ENCODE results near the gene PLPP4.
"Not testable (repeated sequence)": the region's sequence is repeated elsewhere in the genome, so short reads cannot be mapped to it uniquely, and the experiment has no call there.

PLPP4 gene

GRCh38 chr10:120490288-120490687, 33.3 kb downstream of the PLPP4 start:
- H3K9me3 Mint-ChIP-seq = no peaks in the 10 kb centered on the region
- DNase-seq (no peak), ATAC-seq (no peak)
- H3K4me3 Mint-ChIP-seq = no peak overlapping the region
- H3K27ac Mint-ChIP-seq = no peak overlapping the region
- H3K4me1 Mint-ChIP-seq = no peaks in the 10 kb centered on the region
- no peaks in the 10 kb centered on the region for H3K36me3 Mint-ChIP-seq (ENCODE audit: low read depth)
- no peaks in the 10 kb centered on the region for H3K27me3 Mint-ChIP-seq

DNA sequence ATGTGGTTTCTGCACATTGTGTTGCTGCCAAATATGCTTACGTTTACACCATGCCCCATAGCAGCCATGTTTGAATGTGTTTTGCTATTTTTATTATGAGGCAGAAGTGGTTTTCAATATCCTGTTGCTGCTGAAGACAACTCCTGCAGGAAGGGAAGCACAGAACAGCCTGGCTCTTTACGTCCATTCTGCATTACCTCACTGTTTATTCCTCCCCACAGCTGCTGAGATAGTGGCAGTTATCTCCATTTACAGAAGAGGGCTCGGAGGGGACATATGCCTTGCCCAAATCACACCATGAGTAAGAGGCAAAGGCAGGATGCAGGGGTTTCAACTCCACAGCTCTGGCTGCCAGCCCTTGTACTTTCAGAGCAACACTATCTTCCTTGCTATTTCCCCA, 35.3 kb downstream of the PLPP4 start:
- peaks cover 3% of the 10 kb centered on the region for H3K27me3 Mint-ChIP-seq
- H3K27ac Mint-ChIP-seq = no peak overlapping the region

DNA sequence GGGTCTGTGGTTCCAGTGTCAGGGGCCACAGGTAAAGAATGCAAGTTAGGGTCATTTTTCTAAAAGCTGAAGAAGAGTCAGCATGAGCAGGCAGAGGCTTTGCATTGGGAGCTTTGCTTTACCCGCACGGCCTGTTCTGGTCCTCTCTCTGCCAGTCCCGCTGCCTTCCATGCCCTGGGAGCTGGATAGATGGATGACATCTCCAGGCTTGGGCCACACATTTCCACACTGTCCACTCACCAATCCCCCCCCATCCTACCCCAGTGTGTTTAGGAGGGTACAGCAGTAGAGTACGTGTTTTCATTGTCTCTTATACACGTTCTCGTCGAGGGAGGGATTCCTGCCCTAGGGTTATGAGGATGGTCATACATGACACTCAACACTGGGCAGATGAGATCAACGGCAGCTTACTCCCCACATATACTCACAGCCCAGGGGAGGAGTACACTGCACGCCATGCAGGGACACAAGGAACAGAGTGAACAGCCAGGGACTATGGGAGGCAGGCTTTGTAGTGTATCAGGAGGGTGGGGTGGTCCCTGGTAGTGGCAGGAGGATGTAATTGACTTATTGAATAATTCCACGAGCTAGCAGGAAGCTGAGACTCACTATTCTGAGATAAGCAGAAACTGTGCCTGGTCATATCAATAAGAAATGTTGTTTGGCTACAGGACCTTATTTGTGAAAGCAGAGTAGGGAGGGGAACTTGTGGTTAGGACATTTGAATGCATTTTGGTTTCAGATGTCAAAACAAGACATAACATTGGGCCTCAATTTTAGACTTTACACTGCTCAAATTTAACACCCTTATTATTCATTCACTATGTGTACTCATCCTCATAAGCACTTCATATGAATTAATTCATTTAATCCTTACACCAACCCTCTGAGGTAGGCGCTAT, 36.6 kb downstream of the PLPP4 start:
- H3K4me1 Mint-ChIP-seq = no peaks in the 10 kb centered on the region
- H3K27me3 Mint-ChIP-seq = peaks cover 3% of the 10 kb centered on the region
- ATAC-seq = no peak
- no peak overlapping the region for H3K27ac Mint-ChIP-seq
- DNase-seq = no peak
- no peak overlapping the region for H3K4me3 Mint-ChIP-seq
- H3K9me3 Mint-ChIP-seq = no peaks in the 10 kb centered on the region
- H3K36me3 Mint-ChIP-seq (ENCODE audit: low read depth) = no peaks in the 10 kb centered on the region

More for the DNA sequence above, 35.3 kb downstream of the PLPP4 start:
- DNase-seq = no peak
- no peak for ATAC-seq
- no peaks in the 10 kb centered on the region for H3K4me1 Mint-ChIP-seq
- no peak overlapping the region for H3K4me3 Mint-ChIP-seq
- no peaks in the 10 kb centered on the region for H3K9me3 Mint-ChIP-seq
- H3K36me3 Mint-ChIP-seq (ENCODE audit: low read depth) = no peaks in the 10 kb centered on the region

- no peak for DNase-seq
- Mint-ChIP-seq H3K27ac (no peak overlapping the region), H3K27me3 (peaks cover 3% of the 10 kb centered on the region), H3K4me3 (no peak overlapping the region), H3K4me1 (no peaks in the 10 kb centered on the region), H3K36me3 (ENCODE audit: low read depth) (no peaks in the 10 kb centered on the region), H3K9me3 (no peaks in the 10 kb centered on the region)
- ATAC-seq = no peak
These were observed 37.3 kb downstream of the PLPP4 start for GRCh38 chr10:120494313-120494710.

- H3K4me3 Mint-ChIP-seq = no peak overlapping the region
- no peak overlapping the region for H3K27ac Mint-ChIP-seq
- no peaks in the 10 kb centered on the region for H3K9me3 Mint-ChIP-seq
- H3K4me1 Mint-ChIP-seq = no peaks in the 10 kb centered on the region
- peaks cover 5% of the 10 kb centered on the region for H3K27me3 Mint-ChIP-seq
- no peaks in the 10 kb centered on the region for H3K36me3 Mint-ChIP-seq (ENCODE audit: low read depth)
- ATAC-seq = no peak
- DNase-seq = no peak
These were observed 38.4 kb downstream of the PLPP4 start for GRCh38 chr10:120495226-120496009.

GRCh38 chr10:120499883-120500282, 42.9 kb downstream of the PLPP4 start:
- no peaks in the 10 kb centered on the region for H3K4me1 Mint-ChIP-seq
- H3K4me3 Mint-ChIP-seq = no peak overlapping the region
- no peak overlapping the region for H3K27ac Mint-ChIP-seq
- ATAC-seq (no peak), DNase-seq (no peak)
- H3K36me3 Mint-ChIP-seq (ENCODE audit: low read depth) = no peaks in the 10 kb centered on the region
- no peaks in the 10 kb centered on the region for H3K9me3 Mint-ChIP-seq
- H3K27me3 Mint-ChIP-seq = peaks cover 5% of the 10 kb centered on the region

DNA sequence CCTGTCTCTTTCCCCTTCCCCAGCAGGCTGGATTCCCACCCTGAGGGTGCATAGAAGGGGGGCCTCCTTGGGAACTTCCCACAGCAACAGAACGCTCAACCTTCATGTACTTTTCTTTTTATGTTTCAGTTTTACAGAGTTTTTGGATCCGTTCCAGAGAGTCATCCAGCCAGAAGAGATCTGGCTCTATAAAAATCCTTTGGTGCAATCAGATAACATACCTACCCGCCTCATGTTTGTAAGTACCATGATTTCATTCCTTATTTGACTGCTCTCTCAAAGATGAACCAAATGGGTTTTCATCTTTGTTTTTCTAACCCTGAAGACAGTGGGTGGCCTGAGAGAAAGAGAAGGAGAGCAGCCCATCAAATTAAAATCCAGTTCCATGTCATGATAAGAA, 46.7 kb downstream of the PLPP4 start:
- Mint-ChIP-seq H3K27me3 (peaks cover 2% of the 10 kb centered on the region), H3K4me1 (no peaks in the 10 kb centered on the region), H3K9me3 (no peaks in the 10 kb centered on the region), H3K4me3 (no peak overlapping the region), H3K36me3 (ENCODE audit: low read depth) (no peaks in the 10 kb centered on the region), H3K27ac (no peak overlapping the region)
- DNase-seq = no peak
- ATAC-seq = no peak

DNA sequence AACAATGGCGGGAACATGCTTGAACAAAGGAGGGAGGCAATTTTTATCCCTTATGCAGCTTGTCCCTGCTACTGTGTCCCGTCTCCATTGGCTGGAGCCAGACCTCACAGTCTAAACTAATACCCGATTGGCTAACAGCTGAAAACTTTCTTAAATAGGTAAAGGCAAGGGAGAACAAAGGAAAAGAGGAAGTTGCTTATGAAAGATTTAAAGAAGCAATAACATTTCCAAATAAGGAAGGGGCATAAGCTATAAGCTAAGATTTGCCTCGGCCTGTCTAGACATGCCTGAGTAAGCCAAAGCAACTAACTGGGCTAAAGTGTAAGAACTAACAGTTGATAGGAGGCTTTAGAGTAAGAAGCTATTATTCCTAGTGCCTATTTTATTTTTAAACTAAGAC, 47.2 kb downstream of the PLPP4 start:
- H3K4me3 Mint-ChIP-seq; H3K36me3 Mint-ChIP-seq (ENCODE audit: low read depth); H3K27me3 Mint-ChIP-seq; H3K4me1 Mint-ChIP-seq; H3K9me3 Mint-ChIP-seq; ATAC-seq; DNase-seq; H3K27ac Mint-ChIP-seq: not testable (repeated sequence)

DNA sequence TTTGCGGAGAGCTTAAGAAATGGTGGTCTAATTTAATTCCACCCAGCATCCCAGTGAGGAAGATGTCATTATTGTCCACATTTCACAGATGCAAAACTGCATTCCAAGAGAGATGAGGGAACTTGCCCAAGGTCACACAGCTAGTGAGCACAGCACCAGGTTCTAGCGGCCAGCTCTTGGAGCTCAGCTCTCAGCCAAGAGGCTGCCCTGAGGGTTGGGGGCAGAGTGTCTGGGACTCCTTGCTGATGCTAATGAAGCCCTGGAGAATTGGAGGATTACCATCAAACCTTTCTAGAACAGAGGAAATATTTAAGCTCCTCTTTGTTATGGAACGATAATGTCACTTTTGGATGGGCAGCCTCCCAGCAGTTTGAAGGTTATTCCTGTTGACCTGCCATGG, 48.0 kb downstream of the PLPP4 start:
- ATAC-seq (no peak), DNase-seq (no peak)
- Mint-ChIP-seq H3K36me3 (ENCODE audit: low read depth) (no peaks in the 10 kb centered on the region), H3K4me3 (no peak overlapping the region), H3K4me1 (no peaks in the 10 kb centered on the region), H3K9me3 (no peaks in the 10 kb centered on the region), H3K27me3 (no peaks in the 10 kb centered on the region), H3K27ac (no peak overlapping the region)

DNA sequence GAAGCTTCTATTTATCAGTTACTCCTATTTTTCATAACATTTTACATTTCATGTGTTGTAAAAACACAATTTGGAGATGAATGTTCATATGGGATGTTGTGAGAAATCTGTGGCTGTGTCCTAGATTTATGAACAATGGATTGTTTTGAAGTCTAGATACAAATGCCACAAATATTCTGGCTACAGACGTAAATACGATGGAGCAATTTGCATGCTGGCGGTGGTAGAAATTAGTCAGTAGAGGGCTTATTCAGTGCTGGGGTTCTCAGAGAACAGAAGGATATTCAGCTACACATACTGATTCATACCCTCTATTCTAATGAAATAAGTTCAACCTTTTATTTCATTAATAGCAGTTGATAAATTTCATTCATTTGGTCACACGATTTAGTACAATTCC, 48.8 kb downstream of the PLPP4 start:
- H3K27me3 Mint-ChIP-seq = no peaks in the 10 kb centered on the region
- no peaks in the 10 kb centered on the region for H3K4me1 Mint-ChIP-seq
- H3K36me3 Mint-ChIP-seq (ENCODE audit: low read depth) = no peaks in the 10 kb centered on the region
- ATAC-seq (no peak), DNase-seq (no peak)
- no peak overlapping the region for H3K4me3 Mint-ChIP-seq
- H3K27ac Mint-ChIP-seq = no peak overlapping the region
- H3K9me3 Mint-ChIP-seq = no peaks in the 10 kb centered on the region

DNA sequence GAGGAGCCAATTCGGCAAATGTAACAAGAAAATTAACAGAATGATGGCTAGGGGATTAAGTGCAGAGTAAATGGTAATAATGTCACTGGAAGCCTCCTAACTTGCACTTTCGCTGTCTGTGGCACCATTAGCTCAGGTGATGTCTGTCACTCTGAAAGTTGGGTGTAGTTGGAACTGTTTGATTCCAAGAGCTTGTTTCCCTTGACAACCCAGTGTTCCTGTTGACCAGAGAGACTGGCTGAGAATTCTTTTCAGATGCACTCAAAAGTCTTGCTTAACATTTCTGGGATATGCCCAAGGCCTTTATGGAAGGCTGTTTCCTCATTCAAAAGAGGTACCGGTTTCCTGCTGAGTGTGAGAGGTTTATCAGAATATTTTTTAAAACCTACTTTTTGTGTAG, 49.6 kb downstream of the PLPP4 start:
- Mint-ChIP-seq H3K9me3 (no peaks in the 10 kb centered on the region), H3K27me3 (no peaks in the 10 kb centered on the region), H3K4me3 (no peak overlapping the region), H3K36me3 (ENCODE audit: low read depth) (no peaks in the 10 kb centered on the region), H3K27ac (no peak overlapping the region), H3K4me1 (no peaks in the 10 kb centered on the region)
- no peak for DNase-seq
- no peak for ATAC-seq

DNA sequence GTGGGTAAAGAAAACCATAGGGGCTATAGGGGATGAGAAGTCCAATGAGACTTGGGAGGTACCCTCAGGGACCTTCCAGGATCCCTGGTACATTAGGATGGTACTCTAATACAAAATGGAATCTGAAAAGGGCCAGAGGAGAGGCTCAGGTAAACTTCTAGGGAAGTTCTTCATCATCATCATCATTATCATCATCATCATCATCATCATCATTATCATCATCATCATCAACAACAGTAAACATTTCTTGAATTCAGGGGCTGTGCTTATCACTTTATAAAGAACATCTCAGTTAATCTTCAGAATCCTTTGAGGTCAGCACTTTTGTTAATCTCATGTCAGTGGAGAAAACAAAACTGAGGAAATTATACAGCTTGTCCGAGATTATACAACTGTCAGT, 50.1 kb downstream of the PLPP4 start:
- H3K4me3 Mint-ChIP-seq = no peak overlapping the region
- H3K27me3 Mint-ChIP-seq = no peaks in the 10 kb centered on the region
- no peaks in the 10 kb centered on the region for H3K9me3 Mint-ChIP-seq
- no peak for DNase-seq
- H3K36me3 Mint-ChIP-seq (ENCODE audit: low read depth) = no peaks in the 10 kb centered on the region
- no peak overlapping the region for H3K27ac Mint-ChIP-seq
- ATAC-seq = no peak
- no peaks in the 10 kb centered on the region for H3K4me1 Mint-ChIP-seq

DNA sequence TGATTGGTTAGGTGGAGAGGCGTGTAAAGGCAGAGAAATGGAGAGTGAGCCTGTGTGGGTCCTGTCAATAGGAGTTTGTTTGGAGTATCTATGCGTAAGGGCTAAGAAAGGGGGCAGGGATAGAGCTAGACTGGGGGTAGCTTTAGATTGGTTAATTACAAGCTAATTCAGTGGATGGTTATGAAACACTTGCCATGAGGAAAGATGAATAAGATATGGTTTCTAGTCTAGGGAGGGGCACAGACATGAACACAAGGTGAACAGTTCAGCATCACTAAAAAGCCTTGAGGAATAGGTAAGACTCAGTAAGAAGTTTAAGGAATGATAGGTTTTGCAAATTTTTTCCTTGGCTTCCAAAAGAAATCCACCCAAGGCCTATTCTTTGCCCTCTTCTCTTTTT, 50.6 kb downstream of the PLPP4 start:
- H3K4me1 Mint-ChIP-seq = no peaks in the 10 kb centered on the region
- H3K36me3 Mint-ChIP-seq (ENCODE audit: low read depth) = no peaks in the 10 kb centered on the region
- H3K9me3 Mint-ChIP-seq = no peaks in the 10 kb centered on the region
- H3K4me3 Mint-ChIP-seq = no peak overlapping the region
- DNase-seq = no peak
- no peaks in the 10 kb centered on the region for H3K27me3 Mint-ChIP-seq
- no peak overlapping the region for H3K27ac Mint-ChIP-seq
- no peak for ATAC-seq

DNA sequence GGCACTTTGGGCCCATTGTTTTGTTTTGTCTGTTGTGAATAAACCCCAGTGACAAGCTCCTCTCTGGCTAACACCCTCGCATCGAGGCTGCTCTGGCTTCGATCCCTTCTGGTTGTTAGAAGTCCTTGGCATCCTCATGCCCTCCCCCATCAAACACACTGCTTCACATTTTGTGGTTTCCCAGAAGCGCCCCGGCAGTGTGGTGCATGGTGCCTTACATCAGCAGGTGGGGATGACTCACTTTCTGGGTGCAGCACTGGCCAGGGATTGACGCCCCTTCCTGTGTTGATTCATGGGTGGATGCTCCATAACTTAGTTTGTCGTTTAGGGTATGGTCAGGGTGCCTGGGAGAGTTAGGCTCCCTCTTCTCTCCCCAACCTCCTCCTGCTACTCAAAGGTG, 51.4 kb downstream of the PLPP4 start:
- H3K36me3 Mint-ChIP-seq (ENCODE audit: low read depth) = no peaks in the 10 kb centered on the region
- H3K27me3 Mint-ChIP-seq = no peaks in the 10 kb centered on the region
- DNase-seq (peak; percentile 2), ATAC-seq (peak; percentile 40)
- no peaks in the 10 kb centered on the region for H3K4me1 Mint-ChIP-seq
- H3K27ac Mint-ChIP-seq = no peak overlapping the region
- H3K9me3 Mint-ChIP-seq = peaks cover 4% of the 10 kb centered on the region
- no peak overlapping the region for H3K4me3 Mint-ChIP-seq

DNA sequence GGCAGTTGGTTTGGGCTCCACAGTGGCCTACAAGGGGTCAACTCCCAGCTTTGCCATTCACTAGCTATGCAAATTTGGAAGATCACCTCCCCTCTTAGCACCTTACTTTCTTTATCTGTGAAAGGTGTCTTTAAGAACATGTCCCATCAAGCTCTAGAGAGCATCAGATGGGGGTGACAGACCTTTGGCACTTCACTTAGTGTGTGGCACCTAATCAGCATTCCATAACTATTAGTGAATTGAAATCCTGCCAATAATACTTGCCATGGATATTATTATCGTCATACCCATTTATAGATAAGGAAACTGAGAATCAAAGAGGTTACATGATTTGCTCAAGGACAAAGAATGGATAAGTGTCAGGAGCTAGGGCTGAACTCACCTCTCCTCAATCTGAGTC, 51.9 kb downstream of the PLPP4 start:
- DNase-seq = no peak
- H3K36me3 Mint-ChIP-seq (ENCODE audit: low read depth) = no peaks in the 10 kb centered on the region
- H3K27ac Mint-ChIP-seq = no peak overlapping the region
- H3K9me3 Mint-ChIP-seq = peaks cover 7% of the 10 kb centered on the region
- H3K4me3 Mint-ChIP-seq = no peak overlapping the region
- no peaks in the 10 kb centered on the region for H3K4me1 Mint-ChIP-seq
- no peak for ATAC-seq
- H3K27me3 Mint-ChIP-seq = no peaks in the 10 kb centered on the region
